ENCODE measurements around the gene SEMA3G. TPM values are rescaled to one million over a fixed set of nuclear protein-coding genes. Genes with fewer than 3 reads are reported as not detected.

Gene SEMA3G
- total RNA-seq, 1 experiment from 2014 or later, result 0.15 TPM

DNA sequence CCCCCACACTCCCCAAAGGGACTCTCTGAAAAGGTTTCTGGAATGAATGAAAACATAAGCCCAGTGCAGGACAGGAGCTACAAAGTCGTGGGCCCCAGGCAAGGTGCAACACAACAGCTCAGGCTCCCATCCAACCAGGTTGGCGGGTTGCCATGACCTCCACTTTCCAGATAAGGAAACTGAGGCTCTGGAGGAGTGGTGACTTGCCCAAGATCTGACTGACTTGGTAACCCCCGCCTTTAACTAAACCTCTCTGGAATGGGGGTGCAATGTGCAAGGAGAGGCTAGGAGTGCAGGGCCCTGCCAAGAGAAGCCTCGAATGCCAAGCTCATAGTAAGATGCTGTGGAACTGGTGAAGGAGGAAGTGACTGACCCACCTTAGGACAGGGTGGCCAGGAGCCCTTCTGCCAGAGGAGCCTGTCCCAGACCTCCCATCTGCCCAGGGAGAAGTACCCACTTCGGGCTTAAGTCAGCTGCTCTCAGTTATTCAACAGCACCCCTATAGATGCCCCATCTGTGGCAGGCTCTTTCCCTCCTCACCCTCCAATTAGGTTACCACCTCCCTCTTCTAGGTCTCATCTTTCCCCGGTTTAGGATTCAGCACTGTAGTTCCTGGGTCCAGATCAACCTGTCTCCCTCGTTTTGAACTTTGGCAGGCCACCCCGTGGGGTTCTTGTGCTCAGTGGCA lies 9.5 kb upstream of the SEMA3G start:
- peak; percentile 9 for DNase-seq (ENCODE audit: low spot score)

GRCh38 chr3:52453496-52454249 lies 8.8 kb upstream of the SEMA3G start, which contains the start of gene TNNC1:
Gene TNNC1, minus strand, starts transcription at chr3:52454041. Its CDS starts 26 bp downstream, at chr3:52454015.
- DNase-seq (ENCODE audit: low spot score), result peak; percentile 29

DNA sequence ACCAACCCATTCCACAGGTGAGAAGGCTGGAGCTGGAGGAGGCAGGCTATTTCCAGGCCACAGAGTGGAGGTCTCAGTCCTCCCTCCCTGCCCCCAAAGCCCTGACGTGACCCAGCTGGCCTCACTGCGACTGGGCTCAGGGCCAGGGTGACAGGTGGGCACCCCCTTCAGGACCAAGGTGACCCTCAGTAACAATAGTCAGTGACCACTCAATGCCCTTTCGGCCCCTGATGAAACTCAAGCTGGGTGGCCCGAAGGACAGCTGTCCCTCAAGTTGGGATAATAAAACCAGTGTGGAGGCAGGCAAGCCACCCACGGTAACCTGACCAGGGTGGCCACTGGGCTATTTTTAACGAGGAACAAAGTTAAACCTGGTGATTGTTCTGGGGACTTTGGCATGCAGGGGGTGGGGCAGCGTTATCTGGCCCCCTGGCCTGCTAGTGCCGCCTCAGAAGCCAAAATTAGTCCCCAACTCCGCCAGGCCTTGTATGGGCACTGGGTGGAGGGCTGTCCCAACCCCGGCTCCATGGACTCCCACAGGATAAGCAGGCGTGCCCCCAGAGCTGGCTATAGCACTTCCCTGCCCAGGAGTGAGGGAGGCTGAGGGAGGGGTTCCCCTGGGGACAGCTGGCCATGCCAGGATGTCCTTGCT lies 7.8 kb upstream of the SEMA3G start:
- no peak for DNase-seq (ENCODE audit: low spot score)

DNA sequence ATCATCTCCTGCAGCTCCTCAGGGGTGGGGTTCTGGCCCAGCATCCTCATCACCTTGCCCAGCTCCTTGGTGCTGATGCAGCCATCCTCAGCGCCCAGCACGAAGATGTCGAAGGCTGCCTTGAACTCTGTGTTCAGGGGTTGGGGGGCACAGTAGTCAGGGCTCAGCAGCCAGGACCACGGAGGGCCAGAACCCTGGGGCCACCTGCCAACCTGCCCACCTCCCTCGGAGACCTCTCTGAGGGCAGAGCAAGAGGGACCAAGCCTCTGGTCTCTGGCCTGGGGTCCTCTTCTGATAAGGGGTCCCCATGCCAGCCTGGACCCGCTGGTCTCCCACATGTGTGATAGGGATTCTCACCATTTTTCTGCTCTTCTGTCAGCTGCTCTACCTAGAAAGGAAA lies 7.2 kb upstream of the SEMA3G start:
- no peak for DNase-seq (ENCODE audit: low spot score)

- no peak for DNase-seq (ENCODE audit: low spot score)
Measured at GRCh38 chr3:52451237-52452083, 6.6 kb upstream of the SEMA3G start.

GRCh38 chr3:52450489-52451236 lies 5.8 kb upstream of the SEMA3G start:
- no peak for DNase-seq (ENCODE audit: low spot score)

DNA sequence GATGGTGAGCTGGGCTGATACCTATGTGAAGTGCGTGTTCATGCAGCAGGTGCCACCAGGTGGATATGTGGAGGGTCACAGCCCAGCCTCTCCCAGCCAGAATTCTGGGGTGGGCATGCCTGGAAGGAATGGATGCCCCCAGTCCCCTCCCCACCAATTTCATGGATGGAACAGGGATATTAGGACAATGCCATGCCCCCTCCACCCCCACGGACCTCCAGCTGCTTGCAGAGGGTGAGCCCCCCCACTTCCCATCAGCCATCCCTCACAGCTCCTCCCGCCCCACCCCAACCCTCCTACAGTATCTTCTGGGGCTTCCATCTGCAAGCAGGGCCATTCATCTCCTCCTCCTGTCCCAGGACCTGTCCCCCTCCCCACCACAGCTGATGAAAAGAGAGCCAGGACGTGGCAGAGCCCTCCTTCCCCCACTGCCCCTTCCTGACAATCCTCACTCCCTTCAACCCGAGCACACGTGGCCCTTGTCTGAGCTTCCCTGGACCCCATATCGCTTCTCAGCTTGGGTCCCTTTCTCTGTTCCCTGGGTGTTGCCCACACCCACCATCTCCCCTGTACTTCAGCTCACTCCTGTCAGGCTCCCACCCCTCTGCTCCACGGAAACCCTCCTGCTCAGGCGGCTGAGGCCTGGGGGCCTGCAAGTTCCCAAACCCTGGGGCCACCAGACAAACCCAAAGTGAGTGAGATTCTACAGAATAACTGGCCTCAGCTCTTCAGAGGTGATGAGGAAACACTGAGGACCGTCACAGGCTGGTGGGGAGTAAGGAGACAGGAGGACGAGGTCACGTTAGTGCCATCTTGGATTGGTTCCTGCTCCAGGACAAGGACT lies 2.8 kb upstream of the SEMA3G start:
- DNase-seq (ENCODE audit: low spot score), result no peak

DNA sequence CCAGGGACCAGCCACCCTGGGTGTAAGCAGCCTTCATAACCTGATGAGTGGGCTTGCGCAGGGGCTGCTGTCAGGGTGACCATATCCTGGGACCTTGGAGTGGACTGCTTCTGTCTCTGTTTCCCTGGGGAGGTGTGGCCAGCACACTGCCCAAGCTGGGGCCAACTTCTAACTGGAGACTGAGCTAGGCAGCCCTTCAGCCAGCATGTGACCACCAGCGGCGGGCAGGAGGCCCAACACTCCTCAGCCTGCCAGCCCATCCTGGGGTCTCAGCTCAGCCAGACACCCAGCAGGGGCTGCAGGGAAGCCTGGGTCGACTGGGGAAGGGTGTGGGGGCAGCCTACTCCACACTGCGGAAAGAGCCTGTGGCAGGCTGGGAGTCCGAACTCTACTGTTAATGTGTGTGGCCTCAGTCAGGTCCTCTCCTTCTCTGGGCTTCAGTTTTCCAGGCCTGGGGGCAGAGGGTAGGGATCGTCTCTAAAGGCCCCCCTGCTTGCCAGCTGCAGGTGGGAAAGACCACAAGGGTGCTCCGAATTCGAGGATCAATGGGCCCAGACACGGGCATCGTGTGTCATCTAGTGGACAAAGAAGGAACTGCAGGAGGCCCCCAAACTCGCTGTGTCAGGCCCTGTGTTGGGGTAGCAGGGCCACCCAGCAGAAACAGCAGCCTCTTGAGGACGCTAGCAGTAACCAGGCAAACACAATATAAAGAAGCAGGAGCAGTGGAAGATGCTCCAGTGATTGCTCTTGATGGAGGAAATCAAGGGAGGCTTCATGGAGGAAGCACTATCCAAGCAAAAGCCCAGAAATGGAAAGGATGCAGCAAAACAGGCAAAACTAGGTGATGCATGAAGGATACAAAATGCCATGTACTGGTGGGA lies 2.0 kb upstream of the SEMA3G start:
- peak; percentile 76 for DNase-seq (ENCODE audit: low spot score)

- DNase-seq (ENCODE audit: low spot score), result no peak
Measured at GRCh38 chr3:52446042-52446441, 1.1 kb upstream of the SEMA3G start.

DNA sequence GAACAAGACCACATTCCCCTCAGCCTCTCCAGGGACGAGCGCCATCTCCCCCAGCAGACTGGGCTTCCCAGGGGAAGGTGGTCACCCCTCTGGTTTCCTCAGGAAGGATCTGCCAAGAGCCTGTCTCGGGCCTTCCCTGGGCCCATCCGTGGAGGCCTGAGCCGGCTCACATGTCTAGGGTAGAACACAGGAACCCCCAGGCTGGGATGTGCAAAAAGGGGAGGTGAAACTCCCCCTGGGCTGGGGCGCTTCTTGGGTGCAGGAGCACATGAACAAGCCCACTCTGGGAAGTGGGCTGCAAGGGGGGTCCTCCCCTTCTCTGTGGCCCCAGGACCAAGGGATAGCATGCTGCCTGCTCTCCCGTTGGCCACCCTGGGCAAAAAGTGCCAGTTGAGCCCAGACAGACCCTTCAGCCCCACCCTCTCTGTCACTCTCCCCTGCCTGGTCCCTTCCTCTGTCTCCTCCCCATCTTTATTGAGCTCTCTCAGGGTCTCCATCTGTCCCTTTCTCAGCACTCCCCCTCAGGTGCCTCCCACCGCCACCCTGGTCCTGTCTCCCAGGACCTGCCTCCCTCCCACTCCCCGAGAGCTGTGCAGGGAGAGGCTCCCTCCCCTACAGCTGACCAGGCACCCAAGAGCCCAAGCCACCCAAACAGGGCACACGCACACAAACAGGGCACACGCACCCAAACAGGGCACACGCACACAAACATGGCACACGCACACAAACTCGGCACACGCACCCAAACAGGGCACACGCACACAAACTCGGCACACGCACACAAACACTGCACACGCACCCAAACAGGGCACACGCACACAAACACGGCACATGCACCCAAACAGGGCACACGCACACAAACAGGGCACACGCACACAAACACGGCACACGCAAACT lies 864 bp downstream of the SEMA3G start:
- DNase-seq (ENCODE audit: low spot score), result no peak

GRCh38 chr3:52443268-52443610 lies 1.7 kb downstream of the SEMA3G start:
- DNase-seq (ENCODE audit: low spot score), result no peak

- DNase-seq (ENCODE audit: low spot score), result no peak
Measured at GRCh38 chr3:52442409-52443267, 2.3 kb downstream of the SEMA3G start.

DNA sequence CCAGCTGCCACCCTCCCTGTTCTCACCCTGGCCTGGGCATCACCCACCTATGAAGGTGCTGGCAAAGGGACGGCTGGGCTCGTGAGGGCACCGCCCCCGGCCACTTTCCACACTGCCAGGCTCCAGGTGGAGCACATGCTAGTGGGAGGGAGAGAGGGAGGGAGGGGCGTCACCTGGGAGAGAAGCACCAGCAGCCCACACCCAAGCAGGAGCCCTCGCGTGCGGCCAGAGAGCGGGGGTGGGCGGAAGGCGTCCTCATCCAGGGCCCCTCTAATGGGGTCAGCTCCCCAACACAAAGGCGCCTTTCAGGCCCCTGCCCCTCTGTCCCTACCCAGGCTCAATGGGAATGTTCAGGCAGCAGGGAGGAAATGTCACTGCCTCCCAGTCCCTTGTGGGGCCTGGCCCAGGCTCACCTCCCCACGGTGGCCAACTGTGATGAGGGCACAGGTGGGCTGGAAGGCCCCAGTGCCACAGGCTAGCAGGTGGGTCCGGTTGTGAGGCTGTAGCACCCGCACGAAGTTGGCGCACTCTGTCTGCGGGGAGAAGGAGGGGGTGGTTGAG lies 3.1 kb downstream of the SEMA3G start:
- DNase-seq (ENCODE audit: low spot score), result no peak

DNA sequence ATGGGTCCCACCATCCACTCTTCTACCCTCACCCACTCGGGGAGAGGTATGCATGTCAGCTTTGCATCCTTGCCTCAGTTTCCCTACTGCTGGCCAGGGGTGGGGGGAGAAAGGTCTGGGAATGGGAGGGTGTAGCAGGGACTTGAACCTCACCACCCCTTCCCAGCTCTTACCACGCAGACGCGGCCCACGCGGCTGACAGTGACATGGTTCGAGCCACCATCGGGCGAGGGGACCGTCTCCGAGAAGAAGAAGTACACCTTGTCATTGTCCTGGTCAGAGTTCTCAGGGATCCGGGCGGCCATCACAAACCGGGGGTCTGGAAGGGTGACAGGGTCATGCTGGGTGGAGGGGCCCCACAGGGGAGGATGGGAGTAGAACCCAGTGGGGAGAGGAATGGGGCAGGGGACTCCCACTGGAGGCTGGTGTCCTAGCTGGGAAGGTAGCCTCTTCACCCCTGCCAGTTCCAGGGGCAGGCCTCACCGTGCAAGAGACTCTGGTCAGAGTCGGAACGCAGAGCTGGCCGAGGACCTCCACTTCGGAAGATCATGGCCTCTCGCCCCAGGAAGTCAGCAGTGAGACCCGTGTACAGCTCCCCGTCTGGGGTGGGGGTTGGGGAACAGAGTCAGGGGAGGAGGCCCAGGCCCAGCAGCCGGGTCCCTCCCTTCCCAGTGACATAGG lies 3.7 kb downstream of the SEMA3G start:
- no peak for DNase-seq (ENCODE audit: low spot score)

DNA sequence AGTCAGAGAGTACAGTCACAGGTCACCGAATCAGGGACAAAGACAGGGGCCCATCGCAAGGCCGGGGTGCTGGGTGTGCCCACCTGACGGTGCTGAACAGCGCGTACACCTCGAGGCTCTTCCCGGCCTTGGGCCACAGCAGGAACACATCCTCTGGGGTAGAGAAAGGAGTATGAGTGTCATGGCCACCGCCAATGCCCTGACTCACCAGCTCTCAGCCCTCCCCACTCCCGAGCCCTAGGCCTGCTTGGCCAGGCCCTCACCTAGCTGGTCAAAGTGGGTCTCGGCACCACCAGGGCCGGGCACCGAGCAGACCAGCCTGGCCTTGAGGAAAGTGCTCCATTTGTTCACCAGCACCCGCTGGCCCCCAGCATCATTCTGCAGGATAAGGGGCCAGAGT lies 4.2 kb downstream of the SEMA3G start:
- DNase-seq (ENCODE audit: low spot score), result no peak

DNA sequence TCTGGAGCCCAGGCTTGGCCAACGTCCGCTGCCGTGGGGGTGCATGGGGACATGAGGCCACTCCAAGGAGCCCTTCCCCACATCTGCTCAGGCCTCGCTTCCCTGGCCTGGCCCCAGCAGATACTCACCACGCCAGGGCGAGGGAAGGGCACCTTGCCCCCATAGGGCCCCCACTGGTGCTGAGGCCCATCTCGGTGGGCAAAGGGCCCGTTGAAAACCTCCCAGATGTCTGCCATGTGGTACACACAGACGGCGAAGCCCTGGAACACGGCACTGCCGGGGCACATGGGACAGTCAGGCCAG lies 4.7 kb downstream of the SEMA3G start:
- DNase-seq (ENCODE audit: low spot score), result no peak

Data from HT-29 (cell line).